ENCODE measurements around the gene ZPLD1.

- TF ChIP-seq CTCF (IDR thresholded peaks at IDR 0.05) (no peak), POLR2AphosphoS5 (IDR thresholded peaks at IDR 0.05; ENCODE audit: low read depth, low read length) (no peak)
Measured at GRCh38 chr3:102483556-102483955, 48.7 kb downstream of the ZPLD1 start.

All from Panc1 (cell line).